Lower lobe of right lung (tissue), 2 donors: ENCODE results near the gene CNPY4. TPM values are rescaled to one million over a fixed set of nuclear protein-coding genes. Genes with fewer than 3 reads are reported as not detected.

Experiments used
- ATAC-seq, 2 donors: fragments of 200-7000 bp; cut with Tn5 transposase; one replicate each; pipeline ENCODE4 v1.9.1; 2020 to 2022; ENCODE audit warnings: mild to moderate bottlenecking in 2 of 2, moderate library complexity in 2 of 2
- DNase-seq: peaks from one replicate; pipeline ENCODE4 v3.0.0-alpha.2; 2020
- H3K27ac ChIP-seq: fragments of 200-600 bp; one replicate; pipeline ENCODE4 v1.8.0; 2022
- H3K27me3 ChIP-seq: fragments of 200-600 bp; one replicate; pipeline ENCODE4 v1.8.0; 2022; ENCODE audit warnings: low read depth
- H3K36me3 ChIP-seq: fragments of 200-600 bp; one replicate; pipeline ENCODE4 v1.8.0; 2022; ENCODE audit warnings: mild to moderate bottlenecking
- H3K4me1 ChIP-seq: fragments of 200-600 bp; one replicate; pipeline ENCODE4 v1.8.0; 2022
- H3K4me3 ChIP-seq: fragments of 200-600 bp; one replicate; pipeline ENCODE4 v1.8.0; 2022; ENCODE audit warnings: mild to moderate bottlenecking
- H3K9me3 ChIP-seq: fragments of 200-600 bp; one replicate; pipeline ENCODE4 v1.8.0; 2022
- CTCF ChIP-seq: fragments of 200-600 bp; IDR thresholded peaks from one replicate; pipeline ENCODE4 v1.8.0; 2022; ENCODE audit warnings: antibody characterized with exemption, mild to moderate bottlenecking
- intact Hi-C: fragments of 100-400 bp; cut with DNase I; formaldehyde crosslinking; loops from one replicate; pipeline ENCODE4 v1.11.0; 2022
- total RNA-seq: library from RNA; stranded (reverse); fragmentation: NEBNext Ultra II Directional; extraction: Animal tissue kit (Norgen Biotek cat#: 25700); gene quantifications from one replicate; pipeline ENCODE4 v1.2.1, GENCODE V29; 2021
- donor health status: DM: no; HTN: yes; CAD: no; lungs with severe emphysema.

CNPY4 gene
- total RNA-seq, 1 donor from 2014 or later: 10.5 TPM

GRCh38 chr7:100163871-100164270 lies 44.4 kb downstream of the CNPY4 start:
- H3K27ac ChIP-seq: no peak overlapping the region
- no peak for TF ChIP-seq CTCF
- no peak overlapping the region for H3K4me3 ChIP-seq
- H3K27me3 ChIP-seq: peaks cover 8% of the 10 kb centered on the region
- ATAC-seq (no peak), DNase-seq (no peak)
- no peaks in the 10 kb centered on the region for H3K9me3 ChIP-seq
- H3K4me1 ChIP-seq: peaks cover 22% of the 10 kb centered on the region
- no peaks in the 10 kb centered on the region for H3K36me3 ChIP-seq
- intact Hi-C loops: no loop called here

DNA sequence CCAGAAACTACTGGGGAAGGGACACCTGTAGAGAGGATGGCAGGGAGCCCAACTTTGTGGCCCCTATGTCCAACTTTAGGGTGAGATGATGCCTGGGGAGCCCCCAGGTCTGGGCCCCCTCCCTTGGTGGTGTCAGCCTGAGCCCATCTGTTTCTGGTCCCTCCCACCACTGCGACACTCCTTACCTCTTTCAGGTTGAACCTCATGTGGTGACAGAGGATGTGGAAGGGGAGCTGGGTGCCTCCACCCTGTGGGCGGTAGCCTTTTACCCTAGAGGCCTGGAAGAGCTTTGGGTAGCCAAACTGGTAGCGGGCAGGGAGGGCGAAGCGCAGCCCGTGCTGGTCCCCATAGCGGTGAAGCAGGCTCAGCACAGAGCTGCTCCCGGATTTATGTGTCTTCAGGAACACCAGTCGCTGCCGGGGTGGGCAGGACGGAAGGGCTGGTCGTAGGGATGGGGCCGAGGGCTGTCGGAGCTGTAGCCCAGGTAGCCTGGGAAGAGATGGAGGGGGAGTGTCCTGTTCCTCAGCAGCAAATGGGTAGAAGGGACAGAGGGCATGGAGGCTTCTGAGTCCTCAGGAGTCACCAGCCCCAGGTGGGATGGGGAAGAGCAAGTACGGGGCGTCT lies 47.0 kb downstream of the CNPY4 start:
- no peak for TF ChIP-seq CTCF
- ATAC-seq: no peak
- no peak overlapping the region for H3K4me3 ChIP-seq
- no peaks in the 10 kb centered on the region for H3K36me3 ChIP-seq
- H3K27me3 ChIP-seq: peaks cover 22% of the 10 kb centered on the region
- DNase-seq: no peak
- intact Hi-C loops: no loop called here
- no peak overlapping the region for H3K27ac ChIP-seq
- peaks cover 30% of the 10 kb centered on the region for H3K4me1 ChIP-seq
- no peaks in the 10 kb centered on the region for H3K9me3 ChIP-seq

GRCh38 chr7:100166970-100167911 lies 47.8 kb downstream of the CNPY4 start:
- Histone ChIP-seq H3K9me3 (no peaks in the 10 kb centered on the region), H3K4me3 (peak overlapping the region; percentile 55), H3K36me3 (no peaks in the 10 kb centered on the region), H3K27ac (no peak overlapping the region), H3K27me3 (peaks cover 30% of the 10 kb centered on the region), H3K4me1 (peaks cover 35% of the 10 kb centered on the region)
- no peak for ATAC-seq
- DNase-seq: no peak
- intact Hi-C loops: no loop called here
- no peak for TF ChIP-seq CTCF

DNA sequence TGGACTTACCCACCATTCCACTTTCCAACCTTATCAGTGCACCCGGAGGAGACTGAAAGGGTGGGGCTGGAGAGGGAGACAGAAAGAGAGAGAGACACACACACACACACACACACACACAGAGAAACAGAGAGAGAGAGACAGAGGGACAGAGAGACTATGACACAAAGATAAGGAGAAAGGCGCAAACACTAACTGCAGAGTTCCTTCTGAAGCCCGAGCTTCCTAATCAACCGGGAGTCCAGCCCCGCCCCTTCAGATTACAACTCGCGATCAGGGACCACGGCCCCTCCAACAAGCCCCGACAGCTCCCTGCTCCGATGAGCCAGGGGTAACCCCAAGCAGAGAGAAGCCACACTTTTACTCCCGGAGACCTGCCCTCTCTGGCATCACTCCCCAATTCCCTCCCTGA lies 48.5 kb downstream of the CNPY4 start:
- Histone ChIP-seq H3K4me1 (peaks cover 35% of the 10 kb centered on the region), H3K27ac (peak overlapping the region; percentile 62), H3K27me3 (peaks cover 31% of the 10 kb centered on the region), H3K36me3 (no peaks in the 10 kb centered on the region), H3K9me3 (no peaks in the 10 kb centered on the region), H3K4me3 (peak overlapping the region; percentile 55)
- DNase-seq: no peak
- intact Hi-C loops: no loop called here
- peak; percentile 13 to 14 for ATAC-seq
- no peak for TF ChIP-seq CTCF

GRCh38 chr7:100169147-100169850 lies 49.9 kb downstream of the CNPY4 start:
- DNase-seq: no peak
- no peak for ATAC-seq
- H3K4me1 ChIP-seq: peaks cover 35% of the 10 kb centered on the region
- peak overlapping the region; percentile 62 for H3K27ac ChIP-seq
- intact Hi-C loops: no loop called here
- no peaks in the 10 kb centered on the region for H3K9me3 ChIP-seq
- no peaks in the 10 kb centered on the region for H3K36me3 ChIP-seq
- peak overlapping the region; percentile 55 for H3K4me3 ChIP-seq
- H3K27me3 ChIP-seq: peaks cover 31% of the 10 kb centered on the region
- no peak for TF ChIP-seq CTCF
